GM19463 (cell line): ENCODE data around the gene PPFIBP2.

Experiments used
- ATAC-seq: cut with Tn5 transposase; IDR thresholded peaks from one replicate; pipeline ENCODE4 v1.9.1; 2021; ENCODE audit warnings: mild to moderate bottlenecking, moderate library complexity; ENCODE audit not compliant: unreplicated experiment

Gene PPFIBP2

GRCh38 chr11:7575841-7576725 is 62.3 kb downstream of the PPFIBP2 start:
- ATAC-seq = peak; percentile 40

GRCh38 chr11:7576726-7577290 is 63.0 kb downstream of the PPFIBP2 start:
- ATAC-seq = no peak

GRCh38 chr11:7577291-7578190 is 63.7 kb downstream of the PPFIBP2 start:
- peak; percentile 41 for ATAC-seq

GRCh38 chr11:7578276-7578955 is 64.6 kb downstream of the PPFIBP2 start:
- ATAC-seq = no peak

GRCh38 chr11:7579361-7579791 is 65.6 kb downstream of the PPFIBP2 start:
- ATAC-seq = no peak

- no peak for ATAC-seq
Observed at GRCh38 chr11:7581021-7581590, 67.3 kb downstream of the PPFIBP2 start.

- ATAC-seq = no peak
Observed at GRCh38 chr11:7582338-7582985, 68.7 kb downstream of the PPFIBP2 start.

GRCh38 chr11:7583248-7583647 is 69.4 kb downstream of the PPFIBP2 start:
- ATAC-seq = no peak

- no peak for ATAC-seq
Observed at GRCh38 chr11:7584910-7585309, 71.1 kb downstream of the PPFIBP2 start.

GRCh38 chr11:7585816-7586215 is 72.0 kb downstream of the PPFIBP2 start:
- ATAC-seq = no peak

- no peak for ATAC-seq
Observed at GRCh38 chr11:7586376-7586775, 72.6 kb downstream of the PPFIBP2 start.

GRCh38 chr11:7587712-7588111 is 73.9 kb downstream of the PPFIBP2 start:
- ATAC-seq = no peak

GRCh38 chr11:7589861-7590260 is 76.1 kb downstream of the PPFIBP2 start:
- no peak for ATAC-seq

GRCh38 chr11:7590529-7590928 is 76.7 kb downstream of the PPFIBP2 start:
- ATAC-seq = no peak

- ATAC-seq = no peak
Observed at GRCh38 chr11:7591107-7591894, 77.5 kb downstream of the PPFIBP2 start.

GRCh38 chr11:7591987-7592386 is 78.2 kb downstream of the PPFIBP2 start:
- no peak for ATAC-seq

- no peak for ATAC-seq
Observed at GRCh38 chr11:7592711-7593110, 78.9 kb downstream of the PPFIBP2 start.

- no peak for ATAC-seq
Observed at GRCh38 chr11:7593481-7593880, 79.7 kb downstream of the PPFIBP2 start.
